Breast epithelium (tissue), 3 donors: Measurements from ENCODE around the gene RAET1E.
"Not testable (repeated sequence)": the region's sequence is repeated elsewhere in the genome, so short reads cannot be mapped to it uniquely, and the experiment has no call there.

Source experiments
- POLR2A ChIP-seq: fragments of 450-650 bp; IDR thresholded peaks from one replicate; pipeline ENCODE4 v1.6.1; 2016; ENCODE audit warnings: antibody characterized with exemption, mild to moderate bottlenecking, moderate library complexity
- POLR2AphosphoS5 ChIP-seq, 3 donors: sonication (generic); formaldehyde crosslinking; IDR thresholded peaks; one replicate each; pipeline ENCODE4 v1.6.1; 2017; ENCODE audit warnings: antibody characterized with exemption in 3 of 3
- TF ChIP-seq, protein P1 (sequence below), 3 donors: fragments of 450-650 bp; IDR thresholded peaks; one replicate each; pipeline ENCODE4 v1.5.1; 2016 to 2017; ENCODE audit warnings: antibody characterized with exemption in 3 of 3, mild to moderate bottlenecking in 3 of 3, moderate library complexity in 3 of 3

GRCh38 chr6:149947533-149947932, 49.6 kb upstream of the RAET1E start:
- TF ChIP-seq, protein P1, sequence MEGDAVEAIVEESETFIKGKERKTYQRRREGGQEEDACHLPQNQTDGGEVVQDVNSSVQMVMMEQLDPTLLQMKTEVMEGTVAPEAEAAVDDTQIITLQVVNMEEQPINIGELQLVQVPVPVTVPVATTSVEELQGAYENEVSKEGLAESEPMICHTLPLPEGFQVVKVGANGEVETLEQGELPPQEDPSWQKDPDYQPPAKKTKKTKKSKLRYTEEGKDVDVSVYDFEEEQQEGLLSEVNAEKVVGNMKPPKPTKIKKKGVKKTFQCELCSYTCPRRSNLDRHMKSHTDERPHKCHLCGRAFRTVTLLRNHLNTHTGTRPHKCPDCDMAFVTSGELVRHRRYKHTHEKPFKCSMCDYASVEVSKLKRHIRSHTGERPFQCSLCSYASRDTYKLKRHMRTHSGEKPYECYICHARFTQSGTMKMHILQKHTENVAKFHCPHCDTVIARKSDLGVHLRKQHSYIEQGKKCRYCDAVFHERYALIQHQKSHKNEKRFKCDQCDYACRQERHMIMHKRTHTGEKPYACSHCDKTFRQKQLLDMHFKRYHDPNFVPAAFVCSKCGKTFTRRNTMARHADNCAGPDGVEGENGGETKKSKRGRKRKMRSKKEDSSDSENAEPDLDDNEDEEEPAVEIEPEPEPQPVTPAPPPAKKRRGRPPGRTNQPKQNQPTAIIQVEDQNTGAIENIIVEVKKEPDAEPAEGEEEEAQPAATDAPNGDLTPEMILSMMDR (IDR thresholded peaks at IDR 0.05), result not testable (repeated sequence)
- TF ChIP-seq POLR2AphosphoS5 (IDR thresholded peaks at IDR 0.05); POLR2A: not testable (repeated sequence)
